ENCODE measurements around the gene KLHL17.
A peak's percentile ranks its signal among the peaks of the same experiment; 100 is the strongest.
"Not testable (repeated sequence)": the region's sequence is repeated elsewhere in the genome, so short reads cannot be mapped to it uniquely, and the experiment has no call there.

KLHL17 gene

GRCh38 chr1:937521-937920 is 22.9 kb upstream of the KLHL17 start:
- no peak for DNase-seq

GRCh38 chr1:938088-938683 is 22.2 kb upstream of the KLHL17 start:
- DNase-seq, result peak in 1 of 2 experiments; percentile 43

GRCh38 chr1:938711-939489 is 21.5 kb upstream of the KLHL17 start:
- no peak for DNase-seq

GRCh38 chr1:939511-940106 is 20.8 kb upstream of the KLHL17 start:
- no peak for DNase-seq

GRCh38 chr1:940107-941014 is 20.0 kb upstream of the KLHL17 start:
- peak in 1 of 2 experiments; percentile 34 for DNase-seq

GRCh38 chr1:941015-941587 is 19.3 kb upstream of the KLHL17 start:
- no peak for DNase-seq

- peak in 1 of 2 experiments; percentile 48 for DNase-seq
Measured at GRCh38 chr1:941588-942383, 18.6 kb upstream of the KLHL17 start.

- no peak for DNase-seq
Measured at GRCh38 chr1:942411-942821, 18.0 kb upstream of the KLHL17 start.

GRCh38 chr1:942864-943533 is 17.4 kb upstream of the KLHL17 start:
- DNase-seq, result no peak

GRCh38 chr1:943545-944340 is 16.6 kb upstream of the KLHL17 start:
- DNase-seq, result no peak

- DNase-seq, result no peak
Measured at GRCh38 chr1:944341-945325, 15.8 kb upstream of the KLHL17 start.

- no peak for DNase-seq
Measured at GRCh38 chr1:945688-946556, 14.5 kb upstream of the KLHL17 start.

GRCh38 chr1:946811-947210 is 13.6 kb upstream of the KLHL17 start:
- DNase-seq, result not testable (repeated sequence)

GRCh38 chr1:947958-948357 is 12.4 kb upstream of the KLHL17 start:
- DNase-seq, result no peak

GRCh38 chr1:950268-950667 is 10.1 kb upstream of the KLHL17 start:
- DNase-seq, result no peak

GRCh38 chr1:950881-951280 is 9.5 kb upstream of the KLHL17 start:
- no peak for DNase-seq

- no peak for DNase-seq
Measured at GRCh38 chr1:951364-951763, 9.0 kb upstream of the KLHL17 start.

- no peak for DNase-seq
Measured at GRCh38 chr1:952201-952600, 8.2 kb upstream of the KLHL17 start.

All from activated CD4-positive, alpha-beta T cell treated with anti-CD3 and anti-CD28 coated beads, Interleukin-2, amount 50 U/mL, for 48 hours (primary cell).